22Rv1 (cell line): ENCODE measurements around the gene PRR33.

Experiments used
- ZFX ChIP-seq: fragments of 450-650 bp; IDR thresholded peaks from 2 replicates; pipeline ENCODE4 v1.6.1; 2017; ENCODE audit warnings: antibody characterized with exemption, borderline replicate concordance
- TF ChIP-seq, protein P1 (sequence below): fragments of 450-650 bp; IDR thresholded peaks from 2 replicates; pipeline ENCODE4 v1.5.1; 2017; ENCODE audit warnings: mild to moderate bottlenecking

DNA sequence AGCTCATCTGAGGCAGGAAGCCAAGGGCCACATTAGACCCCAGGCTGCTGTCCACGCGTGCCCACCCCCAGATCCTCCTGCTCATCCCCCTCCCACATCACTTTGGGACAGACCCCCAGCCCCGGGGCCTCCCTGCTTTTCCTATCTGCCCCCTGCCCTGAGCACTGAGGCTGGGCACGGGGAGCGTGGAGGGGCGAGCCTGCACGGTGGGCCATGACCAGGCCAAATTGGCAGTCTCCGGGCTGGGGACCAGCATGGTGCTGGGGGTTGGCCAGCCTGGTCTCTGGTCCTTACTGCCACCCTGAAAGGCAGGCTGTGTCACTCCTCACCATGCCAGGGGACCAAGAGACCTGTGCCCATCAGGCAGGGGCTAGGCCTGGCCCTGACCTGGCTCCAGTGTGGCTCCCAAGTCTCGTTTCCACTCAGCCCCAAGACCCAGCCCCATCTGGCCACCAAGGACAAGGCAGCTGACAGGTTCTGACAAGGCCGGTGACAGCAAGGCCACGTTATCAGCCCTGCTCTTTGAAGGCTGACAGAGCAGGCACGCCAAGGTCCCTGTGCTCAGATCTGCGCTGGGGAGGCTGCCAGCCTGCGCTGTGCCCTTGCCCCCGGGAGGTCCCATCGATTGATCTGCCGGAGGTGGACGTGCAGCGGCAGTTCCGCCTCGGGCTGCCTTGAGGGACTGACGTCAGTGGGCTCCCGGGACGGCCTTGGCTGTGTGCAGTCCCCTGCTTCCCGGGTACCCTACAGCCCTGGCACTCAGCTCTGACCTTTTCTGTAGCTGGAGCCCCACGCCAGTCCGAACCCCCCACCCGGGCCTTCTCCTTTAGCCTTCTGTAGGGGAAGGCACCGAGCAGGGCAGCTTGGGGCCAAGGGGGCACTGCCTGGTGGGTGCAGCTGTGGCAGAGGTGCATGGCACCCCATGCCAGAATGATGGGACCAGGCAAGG lies 49.3 kb downstream of the PRR33 start:
- TF ChIP-seq, protein P1, sequence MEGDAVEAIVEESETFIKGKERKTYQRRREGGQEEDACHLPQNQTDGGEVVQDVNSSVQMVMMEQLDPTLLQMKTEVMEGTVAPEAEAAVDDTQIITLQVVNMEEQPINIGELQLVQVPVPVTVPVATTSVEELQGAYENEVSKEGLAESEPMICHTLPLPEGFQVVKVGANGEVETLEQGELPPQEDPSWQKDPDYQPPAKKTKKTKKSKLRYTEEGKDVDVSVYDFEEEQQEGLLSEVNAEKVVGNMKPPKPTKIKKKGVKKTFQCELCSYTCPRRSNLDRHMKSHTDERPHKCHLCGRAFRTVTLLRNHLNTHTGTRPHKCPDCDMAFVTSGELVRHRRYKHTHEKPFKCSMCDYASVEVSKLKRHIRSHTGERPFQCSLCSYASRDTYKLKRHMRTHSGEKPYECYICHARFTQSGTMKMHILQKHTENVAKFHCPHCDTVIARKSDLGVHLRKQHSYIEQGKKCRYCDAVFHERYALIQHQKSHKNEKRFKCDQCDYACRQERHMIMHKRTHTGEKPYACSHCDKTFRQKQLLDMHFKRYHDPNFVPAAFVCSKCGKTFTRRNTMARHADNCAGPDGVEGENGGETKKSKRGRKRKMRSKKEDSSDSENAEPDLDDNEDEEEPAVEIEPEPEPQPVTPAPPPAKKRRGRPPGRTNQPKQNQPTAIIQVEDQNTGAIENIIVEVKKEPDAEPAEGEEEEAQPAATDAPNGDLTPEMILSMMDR = no peak
- no peak for TF ChIP-seq ZFX
